Measurements from ENCODE around the gene TMEM150C. TPM values are rescaled to one million over a fixed set of nuclear protein-coding genes. Genes with fewer than 3 reads are reported as not detected.

TMEM150C gene
- total RNA-seq, 1 experiment from 2014 or later = 2.7 TPM

- DNase-seq (ENCODE audit: low spot score) (no peak), ATAC-seq (no peak)
- ChIA-PET CTCF (no interaction called here), POLR2A (no interaction called here)
- Mint-ChIP-seq H3K4me3 (no peak overlapping the region), H3K27ac (no peak overlapping the region), H3K36me3 (no peaks in the 10 kb centered on the region), H3K9me3 (no peaks in the 10 kb centered on the region), H3K27me3 (ENCODE audit: low read depth) (no peaks in the 10 kb centered on the region; the same call in 1 of the 2 replicates), H3K4me1 (peaks cover 10% of the 10 kb centered on the region)
- TF ChIP-seq TCF7 (CRISPR knock-in tag; IDR thresholded peaks at IDR 0.05; ENCODE audit: low read depth) = no peak
- no peak for TF ChIP-seq FOXK1 (CRISPR knock-in tag; IDR thresholded peaks at IDR 0.05)
- no peak for TF ChIP-seq ATF2 (CRISPR knock-in tag; IDR thresholded peaks at IDR 0.05; ENCODE audit: borderline replicate concordance, low read depth)
- TF ChIP-seq ATF1 (CRISPR knock-in tag; IDR thresholded peaks at IDR 0.05) = no peak
- TF ChIP-seq JAZF1 (CRISPR knock-in tag; IDR thresholded peaks at IDR 0.05) = no peak
- no peak for TF ChIP-seq E2F1 (CRISPR knock-in tag; IDR thresholded peaks at IDR 0.05)
- TF ChIP-seq JUN (CRISPR knock-in tag; IDR thresholded peaks at IDR 0.05) = no peak
- TF ChIP-seq E2F5 (CRISPR knock-in tag; IDR thresholded peaks at IDR 0.05) = no peak
- no peak for TF ChIP-seq IRF1 (CRISPR knock-in tag; IDR thresholded peaks at IDR 0.05)
- TF ChIP-seq MYBL2 (CRISPR knock-in tag; IDR thresholded peaks at IDR 0.05) = no peak
- TF ChIP-seq SP1 (CRISPR knock-in tag; conservative IDR thresholded peaks at IDR 0.05) = no peak
- no peak for TF ChIP-seq IRF2 (CRISPR knock-in tag; IDR thresholded peaks at IDR 0.05; ENCODE audit: borderline replicate concordance, low read depth)
- no peak for TF ChIP-seq PRDM15 (CRISPR knock-in tag; IDR thresholded peaks at IDR 0.05)
- no peak for TF ChIP-seq CDX4 (CRISPR knock-in tag; IDR thresholded peaks at IDR 0.05; ENCODE audit: borderline replicate concordance)
- no peak for TF ChIP-seq ZMAT4 (CRISPR knock-in tag; IDR thresholded peaks at IDR 0.05)
- no peak for TF ChIP-seq ATF3 (CRISPR knock-in tag; conservative IDR thresholded peaks at IDR 0.05)
- no peak for TF ChIP-seq ZNF138 (CRISPR knock-in tag; conservative IDR thresholded peaks at IDR 0.05)
- TF ChIP-seq RORB (CRISPR knock-in tag; IDR thresholded peaks at IDR 0.05) = no peak
- no peak for TF ChIP-seq ZNF423 (CRISPR knock-in tag; IDR thresholded peaks at IDR 0.05)
These were observed 15.7 kb upstream of the TMEM150C start for GRCh38 chr4:82577451-82577850.

Data from WTC11 (cell line).